GM18520 (cell line): ENCODE data around the gene ZNF646.

Experiments
- ATAC-seq: cut with Tn5 transposase; IDR thresholded peaks from one replicate; pipeline ENCODE4 v1.9.1; 2021; ENCODE audit not compliant: unreplicated experiment

ZNF646 gene

GRCh38 chr16:31108035-31108793 is 34.0 kb downstream of the ZNF646 start, which contains the start of gene BCKDK:
Gene BCKDK, plus strand, starts transcription at chr16:31108386. Its CDS starts 838 bp downstream, at chr16:31109224.
- ATAC-seq = peak; percentile 81

GRCh38 chr16:31108794-31109558 is 34.8 kb downstream of the ZNF646 start:
- ATAC-seq = no peak

GRCh38 chr16:31109622-31110021 is 35.4 kb downstream of the ZNF646 start:
- ATAC-seq = no peak

- ATAC-seq = no peak
Measured at GRCh38 chr16:31110106-31111034, 36.1 kb downstream of the ZNF646 start.

GRCh38 chr16:31111881-31112466 is 37.8 kb downstream of the ZNF646 start:
- ATAC-seq = no peak

GRCh38 chr16:31112711-31113110 is 38.5 kb downstream of the ZNF646 start:
- ATAC-seq = no peak

- ATAC-seq = no peak
Measured at GRCh38 chr16:31113121-31114120, 39.2 kb downstream of the ZNF646 start.

- ATAC-seq = no peak
Measured at GRCh38 chr16:31114468-31114867, 40.2 kb downstream of the ZNF646 start.

GRCh38 chr16:31117384-31118222 is 43.4 kb downstream of the ZNF646 start, which contains the start of gene KAT8:
Gene KAT8, plus strand, starts transcription at chr16:31117664. Its CDS starts 18 bp downstream, at chr16:31117682.
- peak; percentile 82 for ATAC-seq

GRCh38 chr16:31118223-31119155 is 44.3 kb downstream of the ZNF646 start:
- ATAC-seq = no peak

GRCh38 chr16:31120129-31120528 is 45.9 kb downstream of the ZNF646 start:
- ATAC-seq = no peak

GRCh38 chr16:31125844-31126243 is 51.6 kb downstream of the ZNF646 start:
- no peak for ATAC-seq

GRCh38 chr16:31127182-31127581 is 53.0 kb downstream of the ZNF646 start:
- ATAC-seq = no peak

- ATAC-seq = no peak
Measured at GRCh38 chr16:31128711-31129567, 54.7 kb downstream of the ZNF646 start.

- no peak for ATAC-seq
Measured at GRCh38 chr16:31129568-31130335, 55.5 kb downstream of the ZNF646 start.
